Measurements from ENCODE around the gene PLIN5. TPM values are rescaled to one million over a fixed set of nuclear protein-coding genes. Genes with fewer than 3 reads are reported as not detected.
A peak's percentile ranks its signal among the peaks of the same experiment; 100 is the strongest.

Gene PLIN5
- total and polyA plus RNA-seq, 7 donors: 0.69 to 10.0 (median 3.0) TPM

DNA sequence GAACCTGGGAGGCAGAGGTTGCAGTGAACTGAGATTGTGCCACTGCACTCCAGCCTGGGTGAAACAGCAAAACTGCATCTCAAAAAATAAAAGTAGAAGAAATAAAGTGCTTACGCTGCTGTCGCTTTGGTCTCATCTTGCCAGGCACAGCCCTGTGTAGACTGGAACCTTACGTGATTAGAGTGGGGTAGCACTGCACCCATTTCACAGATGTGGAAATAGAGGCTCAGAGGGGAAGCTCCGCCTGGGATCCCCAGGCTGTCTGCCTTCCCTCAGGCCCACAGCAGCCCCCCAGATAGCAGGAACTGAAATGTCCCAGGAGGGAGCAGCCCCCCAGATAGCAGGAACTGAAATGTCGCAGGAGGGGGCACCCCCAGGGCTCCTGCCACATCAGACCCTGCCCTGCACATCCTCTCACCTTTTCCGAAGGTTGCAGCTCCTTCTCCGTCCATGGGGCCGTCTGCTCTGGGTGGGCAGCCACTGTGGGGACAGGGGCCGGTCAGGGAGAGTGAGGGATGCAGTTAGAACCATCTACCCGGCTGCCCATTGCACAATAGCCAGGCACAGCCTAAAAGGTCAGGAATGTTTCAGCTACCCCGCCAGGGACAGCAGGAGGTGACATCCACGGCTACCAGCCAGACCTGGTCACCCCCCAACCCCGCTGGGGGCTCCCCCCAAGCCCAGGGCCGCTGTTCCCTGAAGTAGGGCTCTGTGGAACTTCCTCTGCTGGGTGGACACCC lies 18.7 kb downstream of the PLIN5 start:
- TF ChIP-seq, protein P1, sequence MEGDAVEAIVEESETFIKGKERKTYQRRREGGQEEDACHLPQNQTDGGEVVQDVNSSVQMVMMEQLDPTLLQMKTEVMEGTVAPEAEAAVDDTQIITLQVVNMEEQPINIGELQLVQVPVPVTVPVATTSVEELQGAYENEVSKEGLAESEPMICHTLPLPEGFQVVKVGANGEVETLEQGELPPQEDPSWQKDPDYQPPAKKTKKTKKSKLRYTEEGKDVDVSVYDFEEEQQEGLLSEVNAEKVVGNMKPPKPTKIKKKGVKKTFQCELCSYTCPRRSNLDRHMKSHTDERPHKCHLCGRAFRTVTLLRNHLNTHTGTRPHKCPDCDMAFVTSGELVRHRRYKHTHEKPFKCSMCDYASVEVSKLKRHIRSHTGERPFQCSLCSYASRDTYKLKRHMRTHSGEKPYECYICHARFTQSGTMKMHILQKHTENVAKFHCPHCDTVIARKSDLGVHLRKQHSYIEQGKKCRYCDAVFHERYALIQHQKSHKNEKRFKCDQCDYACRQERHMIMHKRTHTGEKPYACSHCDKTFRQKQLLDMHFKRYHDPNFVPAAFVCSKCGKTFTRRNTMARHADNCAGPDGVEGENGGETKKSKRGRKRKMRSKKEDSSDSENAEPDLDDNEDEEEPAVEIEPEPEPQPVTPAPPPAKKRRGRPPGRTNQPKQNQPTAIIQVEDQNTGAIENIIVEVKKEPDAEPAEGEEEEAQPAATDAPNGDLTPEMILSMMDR (IDR thresholded peaks at IDR 0.05): no peak
- no peak for TF ChIP-seq POLR2AphosphoS5 (IDR thresholded peaks at IDR 0.05)
- no peak for TF ChIP-seq POLR2A (IDR thresholded peaks at IDR 0.05)
- TF ChIP-seq EP300 (IDR thresholded peaks at IDR 0.05): no peak
- H3K4me3 ChIP-seq: peak overlapping the region; percentile 53 to 73 (median 60)
- H3K4me1 ChIP-seq: peaks cover 0 to 67% (median 42%) of the 10 kb centered on the region in 4 donors
- peak overlapping the region; percentile 91 to 98 (median 94) for H3K27ac ChIP-seq
- 59 to 65% methylated on average over 14 of the region's 14 CpGs for WGBS, 2 donors
- no peaks in the 10 kb centered on the region for H3K9me3 ChIP-seq
- no peaks in the 10 kb centered on the region for H3K27me3 ChIP-seq
- no peak for DNase-seq
- intact Hi-C loops (cut with DNase I): loop anchor here (5.0 to 10.0 kb wide), 3 partner anchors 59 to 532 kb away; partner anchors contain the start of genes EEF2, TNFAIP8L1 and UBXN6
- H3K36me3 ChIP-seq: peaks cover 0 to 43% (median 19%) of the 10 kb centered on the region in 4 donors

- Histone ChIP-seq H3K4me1 (peaks cover 0 to 66% (median 44%) of the 10 kb centered on the region in 4 donors), H3K27me3 (no peaks in the 10 kb centered on the region), H3K9me3 (no peaks in the 10 kb centered on the region), H3K36me3 (peaks cover 0 to 48% (median 19%) of the 10 kb centered on the region in 4 donors), H3K27ac (peak overlapping the region; percentile 91 to 98 (median 94)), H3K4me3 (no peak overlapping the region)
- 83 to 91% methylated on average over 5 of the region's 5 CpGs for WGBS, 2 donors
- TF ChIP-seq POLR2AphosphoS5 (IDR thresholded peaks at IDR 0.05) (no peak), POLR2A (IDR thresholded peaks at IDR 0.05) (no peak), EP300 (IDR thresholded peaks at IDR 0.05) (no peak)
- TF ChIP-seq, protein P1 (IDR thresholded peaks at IDR 0.05): no peak
- no peak for DNase-seq
- intact Hi-C loops (cut with DNase I): loop anchor here (5.0 to 10.0 kb wide), 3 partner anchors 58 to 531 kb away; partner anchors contain the start of genes EEF2, TNFAIP8L1 and UBXN6
These were observed 19.3 kb downstream of the PLIN5 start for GRCh38 chr19:4515732-4516131.

DNA sequence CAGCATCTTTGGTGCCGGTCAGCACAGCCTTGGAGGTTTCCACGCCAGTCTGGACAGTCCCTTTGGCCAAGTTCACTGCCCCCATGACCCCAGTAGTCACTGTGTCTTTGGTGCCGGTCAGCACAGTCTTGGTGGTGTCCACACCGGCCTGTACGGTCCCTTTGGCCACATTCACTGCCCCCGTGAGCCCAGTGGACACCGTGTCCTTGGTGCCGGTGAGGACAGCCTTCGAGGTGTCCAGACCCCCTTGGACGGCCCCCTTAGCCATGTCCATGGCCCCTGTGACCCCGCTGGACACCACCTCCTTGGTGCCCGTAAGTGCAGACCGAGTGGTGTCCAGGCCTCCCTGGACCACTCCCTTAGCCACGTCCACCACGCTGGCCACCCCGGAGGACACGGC lies 21.8 kb downstream of the PLIN5 start:
- intact Hi-C loops (cut with DNase I): loop anchor here (10.0 kb wide), 1 partner anchor 528 kb away; the partner anchor contains the start of gene EEF2
- H3K4me3 ChIP-seq: no peak overlapping the region
- H3K27ac ChIP-seq: no peak overlapping the region
- no peaks in the 10 kb centered on the region for H3K27me3 ChIP-seq
- peaks cover 0 to 60% (median 22%) of the 10 kb centered on the region in 4 donors for H3K36me3 ChIP-seq
- DNase-seq: no peak
- peaks cover 0 to 62% (median 35%) of the 10 kb centered on the region in 4 donors for H3K4me1 ChIP-seq
- WGBS, 2 donors: 91 to 92% methylated on average over 17 of the region's 17 CpGs
- H3K9me3 ChIP-seq: no peaks in the 10 kb centered on the region
- TF ChIP-seq POLR2A (IDR thresholded peaks at IDR 0.05) (no peak), EP300 (IDR thresholded peaks at IDR 0.05) (no peak), POLR2AphosphoS5 (IDR thresholded peaks at IDR 0.05) (no peak)
- TF ChIP-seq, protein P1 (IDR thresholded peaks at IDR 0.05): no peak

GRCh38 chr19:4512070-4512469 lies 23.0 kb downstream of the PLIN5 start:
- peaks cover 0 to 73% (median 43%) of the 10 kb centered on the region in 4 donors for H3K4me1 ChIP-seq
- WGBS, 2 donors: 91% methylated on average over 17 of the region's 17 CpGs
- peaks cover 0 to 71% (median 27%) of the 10 kb centered on the region in 4 donors for H3K36me3 ChIP-seq
- no peak overlapping the region for H3K4me3 ChIP-seq
- H3K9me3 ChIP-seq: no peaks in the 10 kb centered on the region
- TF ChIP-seq, protein P1 (IDR thresholded peaks at IDR 0.05): no peak
- TF ChIP-seq POLR2AphosphoS5 (IDR thresholded peaks at IDR 0.05): no peak
- TF ChIP-seq POLR2A (IDR thresholded peaks at IDR 0.05): no peak
- no peak for TF ChIP-seq EP300 (IDR thresholded peaks at IDR 0.05)
- DNase-seq: no peak
- no peaks in the 10 kb centered on the region for H3K27me3 ChIP-seq
- intact Hi-C loops (cut with DNase I): loop anchor here (10.0 kb wide), 1 partner anchor 527 kb away; the partner anchor contains the start of gene EEF2
- H3K27ac ChIP-seq: no peak overlapping the region
